H1 (cell line): ENCODE data around the gene AGBL4. TPM values are rescaled to one million over a fixed set of nuclear protein-coding genes. Genes with fewer than 3 reads are reported as not detected.

Experiments used
- CTCF ChIA-PET: fragments of 300-600 bp; sonication (Branson Sonifier 250); formaldehyde crosslinking; loops from one replicate; lab custom pipeline; 2021; ENCODE audit not compliant: partially characterized antibody; lab: Charles Lee
- POLR2A ChIA-PET: fragments of 300-600 bp; sonication (Branson Sonifier 250); formaldehyde crosslinking; loops from one replicate; lab custom pipeline; 2021; ENCODE audit warnings: inconsistent platforms; ENCODE audit not compliant: partially characterized antibody; lab: Charles Lee
- DNase-seq, 2 experiments: peaks; one replicate each; pipeline versions ENCODE4 v3.0.0 to v3.0.0-alpha.2; 2010 to 2022; ENCODE audit warnings: low spot score in 2 of 2, low read depth in 1 of 2, mixed read lengths in 1 of 2
- FAIRE-seq: peaks from 2 replicates; lab custom pipeline; 2011; peaks lifted over from hg19 to GRCh38; lab: Jason Lieb, UNC
- H2AFZ ChIP-seq: 2 replicates; pipeline ENCODE4 v1.8.1; 2012; ENCODE audit warnings: low read length, inconsistent platforms
- H2AK5ac ChIP-seq: 2 replicates; pipeline ENCODE4 v1.6.1; 2013; ENCODE audit warnings: low read depth, low read length
- H2BK120ac ChIP-seq: replicated peaks from 2 replicates; pipeline ENCODE3; 2013; ENCODE audit warnings: low read depth, low read length, inconsistent platforms
- H2BK12ac ChIP-seq: 2 replicates; pipeline ENCODE4 v1.6.1; 2013; ENCODE audit warnings: low read depth, low read length
- H2BK15ac ChIP-seq: 2 replicates; pipeline ENCODE4 v1.6.1; 2013; ENCODE audit warnings: low read length
- H2BK20ac ChIP-seq: 2 replicates; pipeline ENCODE4 v1.6.1; 2013; ENCODE audit warnings: low read length
- H2BK5ac ChIP-seq: 2 replicates; pipeline ENCODE4 v1.6.1; 2013; ENCODE audit warnings: low read depth, low read length
- H3K14ac ChIP-seq: 2 replicates; pipeline ENCODE4 v1.6.1; 2013; ENCODE audit warnings: inconsistent platforms; ENCODE audit not compliant: insufficient read length
- H3K18ac ChIP-seq: 2 replicates; pipeline ENCODE4 v1.6.1; 2013; ENCODE audit warnings: low read length; ENCODE audit errors: extremely low read depth
- H3K23ac ChIP-seq: 2 replicates; pipeline ENCODE4 v1.6.1; 2013; ENCODE audit warnings: inconsistent platforms; ENCODE audit not compliant: insufficient read length
- H3K23me2 ChIP-seq: 2 replicates; pipeline ENCODE4 v1.6.1; 2013; ENCODE audit warnings: low read depth, low read length
- H3K27ac ChIP-seq: 2 replicates; pipeline ENCODE4 v1.6.1; 2011; ENCODE audit warnings: low read depth, low read length, inconsistent platforms
- H3K27me3 ChIP-seq, 4 experiments: replicated peaks in 1 of 4; 1 replicate in 1 of 4; 2 replicates in 3 of 4; pipeline versions ENCODE4 v1.6.1 to v1.8.1; 2011 to 2013; ENCODE audit warnings: low read length in 3 of 4, mild to moderate bottlenecking in 3 of 4, inconsistent platforms in 2 of 4, mixed read lengths in 2 of 4, moderate library complexity in 1 of 4; ENCODE audit not compliant: control insufficient read depth in 3 of 4, insufficient read depth in 3 of 4; ENCODE audit errors: extremely low read depth in 1 of 4
- H3K36me3 ChIP-seq, 4 experiments: 2 replicates each; pipeline versions ENCODE4 v1.6.1 to v1.8.1; 2011 to 2013; ENCODE audit warnings: mild to moderate bottlenecking in 4 of 4, low read length in 3 of 4, moderate library complexity in 2 of 4, control low read depth in 1 of 4, inconsistent platforms in 1 of 4; ENCODE audit not compliant: insufficient read depth in 4 of 4, control insufficient read depth in 2 of 4
- H3K4ac ChIP-seq: replicated peaks from 2 replicates; pipeline ENCODE3; 2013; ENCODE audit warnings: low read length, low read depth, mixed read lengths, inconsistent platforms; ENCODE audit not compliant: insufficient read length
- H3K4me1 ChIP-seq, 4 experiments: replicated peaks in 1 of 4; 1 replicate in 1 of 4; 2 replicates in 3 of 4; pipeline versions ENCODE4 v1.6.1 to v1.8.1; 2011 to 2013; ENCODE audit warnings: low read length in 3 of 4, inconsistent platforms in 2 of 4, mixed read lengths in 1 of 4; ENCODE audit not compliant: insufficient read depth in 4 of 4, control insufficient read depth in 3 of 4
- H3K4me2 ChIP-seq, 2 experiments: 2 replicates each; pipeline versions ENCODE4 v1.6.1 to v1.8.1; 2011 to 2013; ENCODE audit warnings: low read depth in 2 of 2, low read length in 2 of 2, control low read depth in 1 of 2, inconsistent platforms in 1 of 2, mild to moderate bottlenecking in 1 of 2; ENCODE audit not compliant: insufficient read depth in 1 of 2
- H3K4me3 ChIP-seq, 4 experiments: fragments of 200-600, 300-600 bp in 1 of 4; sonication (generic), shearing (Covaris generic), sonication (Bioruptor Twin) in 1 of 4; 2 replicates each; pipeline versions ENCODE4 v1.5.1 to v1.8.1; 2011 to 2016; ENCODE audit warnings: low read length in 4 of 4, low read depth in 3 of 4, control low read depth in 2 of 4, inconsistent platforms in 2 of 4, mild to moderate bottlenecking in 2 of 4, mixed read lengths in 1 of 4, moderate library complexity in 1 of 4; ENCODE audit not compliant: insufficient read depth in 2 of 4; ENCODE audit errors: extremely low read depth in 1 of 4
- H3K56ac ChIP-seq: replicated peaks from 2 replicates; pipeline ENCODE3; 2013; ENCODE audit warnings: low read depth, mild to moderate bottlenecking, mixed read lengths, low read length, inconsistent platforms; ENCODE audit not compliant: insufficient read length
- H3K79me1 ChIP-seq: 2 replicates; pipeline ENCODE4 v1.6.1; 2013; ENCODE audit warnings: low read depth, low read length, control low read depth
- H3K79me2 ChIP-seq, 2 experiments: 2 replicates each; pipeline versions ENCODE4 v1.6.1 to v1.8.1; 2012 to 2013; ENCODE audit warnings: low read length in 2 of 2, mild to moderate bottlenecking in 2 of 2, inconsistent platforms in 1 of 2; ENCODE audit not compliant: insufficient read depth in 2 of 2, control insufficient read depth in 1 of 2
- H3K9ac ChIP-seq, 4 experiments: replicated peaks in 1 of 4; 1 replicate in 1 of 4; 2 replicates in 3 of 4; pipeline versions ENCODE4 v1.6.1 to v1.8.1; 2011 to 2013; ENCODE audit warnings: low read depth in 3 of 4, low read length in 3 of 4, control low read depth in 2 of 4, mild to moderate bottlenecking in 2 of 4, moderate library complexity in 2 of 4, inconsistent platforms in 1 of 4; ENCODE audit errors: extremely low read depth in 1 of 4
- H3K9me3 ChIP-seq, 2 experiments: 2 replicates each; pipeline versions ENCODE4 v1.6.1 to v1.8.1; 2012 to 2013; ENCODE audit warnings: mild to moderate bottlenecking in 2 of 2, moderate library complexity in 2 of 2, control low read depth in 1 of 2, inconsistent platforms in 1 of 2, low read depth in 1 of 2, low read length in 1 of 2, mixed read lengths in 1 of 2; ENCODE audit not compliant: insufficient read depth in 2 of 2
- H4K20me1 ChIP-seq, 2 experiments: replicated peaks in 1 of 2; 2 replicates each; pipeline versions ENCODE3 to v1.8.1; 2011 to 2013; ENCODE audit warnings: inconsistent platforms in 2 of 2, low read length in 2 of 2, mild to moderate bottlenecking in 1 of 2; ENCODE audit not compliant: insufficient read depth in 2 of 2, control insufficient read depth in 1 of 2
- H4K5ac ChIP-seq: 2 replicates; pipeline ENCODE4 v1.6.1; 2013; ENCODE audit warnings: low read length, low read depth, mixed read lengths, inconsistent platforms; ENCODE audit not compliant: insufficient read length
- H4K8ac ChIP-seq: 2 replicates; pipeline ENCODE4 v1.8.0; 2013; ENCODE audit warnings: mild to moderate bottlenecking, moderate library complexity, low read length, inconsistent platforms; ENCODE audit not compliant: insufficient read depth; ENCODE audit errors: extremely low read depth
- H4K91ac ChIP-seq: replicated peaks from 2 replicates; pipeline ENCODE3; 2013; ENCODE audit warnings: low read length, mixed read lengths, inconsistent platforms; ENCODE audit not compliant: insufficient read length
- CEBPB ChIP-seq: IDR thresholded peaks from 2 replicates; pipeline ENCODE4 v1.6.1; 2012; ENCODE audit warnings: low read depth, low read length
- CHD1 ChIP-seq: IDR thresholded peaks from 2 replicates; pipeline ENCODE4 v1.6.1; 2012; ENCODE audit warnings: low read depth, low read length, improper control_type of control experiment
- CTBP2 ChIP-seq: IDR thresholded peaks from 2 replicates; pipeline ENCODE4 v1.7.0; 2011; ENCODE audit warnings: borderline replicate concordance, mild to moderate bottlenecking, moderate library complexity, mixed read lengths, low read length; ENCODE audit not compliant: insufficient read depth, insufficient read length
- EP300 ChIP-seq, 2 experiments: IDR thresholded peaks; 1 replicate in 1 of 2; 2 replicates in 1 of 2; pipeline ENCODE4 v1.6.1; 2011 to 2012; ENCODE audit warnings: low read depth in 2 of 2, low read length in 2 of 2, mild to moderate bottlenecking in 2 of 2, borderline replicate concordance in 1 of 2, inconsistent platforms in 1 of 2, moderate library complexity in 1 of 2
- HDAC6 ChIP-seq: IDR thresholded peaks from one replicate; pipeline ENCODE4 v1.7.1; 2012; ENCODE audit warnings: low read depth, mild to moderate bottlenecking, inconsistent platforms, low read length, moderate library complexity
- KDM1A ChIP-seq: fragments of 200-600, 300-600 bp; sonication (generic); IDR thresholded peaks from 2 replicates; pipeline ENCODE4 v1.7.1; 2016; ENCODE audit warnings: mild to moderate bottlenecking, low read length, borderline replicate concordance
- KDM4A ChIP-seq: IDR thresholded peaks from one replicate; pipeline ENCODE4 v1.7.1; 2012; ENCODE audit warnings: low read depth, mild to moderate bottlenecking, moderate library complexity, low read length, inconsistent platforms; ENCODE audit not compliant: severe bottlenecking
- NANOG ChIP-seq: IDR thresholded peaks from 2 replicates; pipeline ENCODE4 v1.6.1; 2011; ENCODE audit warnings: low read length, low read depth, mild to moderate bottlenecking, inconsistent platforms; ENCODE audit not compliant: insufficient read depth, poor library complexity, severe bottlenecking
- SAP30 ChIP-seq: fragments of 300-600 bp; sonication (generic); IDR thresholded peaks from 2 replicates; pipeline ENCODE4 v1.7.1; 2012; ENCODE audit warnings: low read length, moderate library complexity, mild to moderate bottlenecking, inconsistent platforms; ENCODE audit not compliant: insufficient read depth, insufficient replicate concordance
- SP1 ChIP-seq: IDR thresholded peaks from 2 replicates; pipeline ENCODE4 v1.6.1; 2011; ENCODE audit warnings: low read depth, low read length
- SP2 ChIP-seq: IDR thresholded peaks from 2 replicates; pipeline ENCODE4 v1.6.1; 2012; ENCODE audit warnings: mild to moderate bottlenecking, low read length, inconsistent platforms
- TAF7 ChIP-seq: optimal IDR thresholded peaks from 2 replicates; pipeline ENCODE3; 2011; ENCODE audit warnings: low read depth, mild to moderate bottlenecking, inconsistent platforms, low read length, moderate library complexity, borderline replicate concordance
- TEAD4 ChIP-seq: IDR thresholded peaks from 2 replicates; pipeline ENCODE4 v1.6.1; 2012; ENCODE audit warnings: low read depth, low read length, inconsistent platforms, mixed read lengths
- ZNF274 ChIP-seq: IDR thresholded peaks from 2 replicates; pipeline ENCODE4 v1.7.0; 2012; ENCODE audit warnings: low read length, borderline replicate concordance; ENCODE audit errors: extremely low read depth
- WGBS, 2 experiments: shearing (Covaris generic) in 1 of 2; methylation state at CpG; one replicate each; pipeline versions ENCODE4 v1.1.6 to v1.1.7; 2013 to 2015; ENCODE audit warnings: low lambda C conversion rate in 2 of 2, mixed read lengths in 2 of 2, inconsistent platforms in 1 of 2, low coverage in 1 of 2, missing lambda C conversion rate in 1 of 2; ENCODE audit not compliant: insufficient replicate concordance in 2 of 2, insufficient coverage in 1 of 2, insufficient read length in 1 of 2; ENCODE audit errors: extremely low coverage in 1 of 2, missing lambda C conversion rate in 1 of 2; 5-methylcytosine and 5-hydroxymethylcytosine counted together
- polyA plus RNA-seq, 7 experiments: library from polyadenylated mRNA; depleted of rRNA in 3 of 7; stranded (reverse) in 5 of 7; unstranded in 2 of 7; fragments of >200 nt in 5 of 7; fragments of 200-250 nt in 2 of 7; gene quantifications; 1 replicate in 5 of 7; 2 replicates in 1 of 7; 4 replicates in 1 of 7; pipeline versions ENCODE4 v1.2.1 to v1.2.3, GENCODE V29; 2011 to 2013; ENCODE audit warnings: missing spikeins in 2 of 7, mixed read lengths in 2 of 7
- total RNA-seq: library from RNA; stranded (reverse); fragmentation: NEBNext Ultra II Directional; extraction: Animal tissue kit (Norgen Biotek cat#: 25700); gene quantifications from 2 replicates; pipeline ENCODE4 v1.2.1, GENCODE V29; 2021

AGBL4 gene
- total and polyA plus RNA-seq, 2 of the 8 experiments (the other 6 are each of a cell fraction or from before 2014, with no cell fraction given), result 0.41 to 0.45 TPM

- Histone ChIP-seq H2AFZ (no peak overlapping the region), H4K5ac (no peak overlapping the region), H2BK120ac (no peak overlapping the region), H3K4me3 (no peak overlapping the region), H3K4me2 (no peak overlapping the region), H2BK12ac (no peak overlapping the region), H2BK15ac (no peak overlapping the region), H3K27me3 (no peaks in the 10 kb centered on the region), H3K4me1 (no peaks in the 10 kb centered on the region; a peak in 1 of 7 replicates), H3K79me1 (no peaks in the 10 kb centered on the region), H3K23me2 (no peaks in the 10 kb centered on the region), H4K91ac (no peak overlapping the region), H3K4ac (no peak overlapping the region), H3K23ac (no peak overlapping the region), H3K14ac (no peak overlapping the region), H3K27ac (no peak overlapping the region), H2BK5ac (no peak overlapping the region), H3K79me2 (no peaks in the 10 kb centered on the region), H3K9ac (no peak overlapping the region), H4K20me1 (no peaks in the 10 kb centered on the region), H3K56ac (no peak overlapping the region), H3K9me3 (no peaks in the 10 kb centered on the region), H3K36me3 (no peaks in the 10 kb centered on the region), H4K8ac (no peak overlapping the region), H3K18ac (no peak overlapping the region), H2AK5ac (no peak overlapping the region), H2BK20ac (no peak overlapping the region)
- ChIA-PET POLR2A (no interaction called here), CTCF (no interaction called here)
- FAIRE-seq, result no peak
- DNase-seq, result no peak
- WGBS, 2 experiments, result 43% methylated on average over 2 of the region's 2 CpGs; no CpG with 5 or more reads in 1 of the 2 experiments
- no peak for TF ChIP-seq SP2
- no peak for TF ChIP-seq NANOG
- TF ChIP-seq TAF7, result no peak
- TF ChIP-seq SAP30, result no peak
- TF ChIP-seq CTBP2, result no peak
- no peak for TF ChIP-seq TEAD4
- no peak for TF ChIP-seq KDM4A
- TF ChIP-seq SP1, result no peak
- no peak for TF ChIP-seq EP300 (IDR thresholded peaks at IDR 0.05; ENCODE audit: borderline replicate concordance in 1 of 2, low read depth in 2 of 2, low read length in 2 of 2)
- TF ChIP-seq ZNF274, result no peak
- no peak for TF ChIP-seq HDAC6
- TF ChIP-seq CEBPB, result no peak
- no peak for TF ChIP-seq KDM1A
- no peak for TF ChIP-seq CHD1
Observed at GRCh38 chr1:48841966-48842365, 1181.8 kb downstream of the AGBL4 start.
